Measurements from ENCODE around the gene IGSF1.

Gene IGSF1

DNA sequence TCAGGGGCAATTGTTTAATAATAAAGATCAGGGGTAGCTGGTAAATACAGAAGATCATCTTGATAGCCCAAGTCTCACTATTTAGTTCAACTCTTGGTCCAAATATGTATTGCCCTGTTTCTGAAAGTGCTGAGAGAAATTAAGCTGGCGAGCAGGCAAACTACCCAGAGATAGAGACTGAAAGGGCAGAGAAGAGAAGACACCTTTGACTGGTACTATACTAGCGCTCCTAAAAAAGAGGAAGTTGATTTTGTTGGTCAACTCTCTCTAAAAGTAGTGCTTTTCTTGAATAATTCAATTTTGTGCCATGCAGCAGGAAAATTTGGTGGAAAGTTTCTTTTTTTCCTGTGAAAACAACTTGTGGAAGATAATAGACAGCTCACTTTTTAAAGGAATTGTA lies 64.0 kb downstream of the IGSF1 start:
- Histone ChIP-seq H3K9me3 (ENCODE audit: insufficient read depth, low read depth, low read length) (no peaks in the 10 kb centered on the region), H3K36me3 (ENCODE audit: insufficient read depth, low read depth, low read length) (no peaks in the 10 kb centered on the region), H3K9ac (ENCODE audit: low read depth, low read length) (no peak overlapping the region), H3K4me3 (ENCODE audit: low read length) (no peak overlapping the region), H3K27me3 (ENCODE audit: insufficient read depth, low read length) (no peaks in the 10 kb centered on the region), H3K27ac (ENCODE audit: low read length) (no peak overlapping the region), H3K4me1 (ENCODE audit: insufficient read depth, low read length) (no peaks in the 10 kb centered on the region; the same call in 1 of the 2 replicates)
